ENCODE measurements around the gene ATAD2B. TPM values are rescaled to one million over a fixed set of nuclear protein-coding genes. Genes with fewer than 3 reads are reported as not detected.
"Not testable (repeated sequence)": the region's sequence is repeated elsewhere in the genome, so short reads cannot be mapped to it uniquely, and the experiment has no call there.

ATAD2B gene
- total RNA-seq, 1 experiment from 2014 or later, result 19.7 TPM

GRCh38 chr2:23782646-23783045 is 144.3 kb downstream of the ATAD2B start:
- intact Hi-C loops (cut with micrococcal nuclease; ENCODE audit: unreplicated experiment), result no loop called here
- CTCF ChIA-PET, result no interaction called here
- Mint-ChIP-seq H3K27me3 (ENCODE audit: unreplicated experiment) (no peaks in the 10 kb centered on the region), H3K27ac (ENCODE audit: unreplicated experiment) (no peak overlapping the region), H3K36me3 (ENCODE audit: insufficient read depth, unreplicated experiment) (peaks cover 15% of the 10 kb centered on the region), H3K9me3 (ENCODE audit: low read depth, unreplicated experiment) (no peaks in the 10 kb centered on the region), H3K4me1 (ENCODE audit: low read depth, unreplicated experiment) (no peaks in the 10 kb centered on the region), H3K4me3 (ENCODE audit: low read depth, unreplicated experiment) (no peak overlapping the region)
- TF ChIP-seq, protein P1, sequence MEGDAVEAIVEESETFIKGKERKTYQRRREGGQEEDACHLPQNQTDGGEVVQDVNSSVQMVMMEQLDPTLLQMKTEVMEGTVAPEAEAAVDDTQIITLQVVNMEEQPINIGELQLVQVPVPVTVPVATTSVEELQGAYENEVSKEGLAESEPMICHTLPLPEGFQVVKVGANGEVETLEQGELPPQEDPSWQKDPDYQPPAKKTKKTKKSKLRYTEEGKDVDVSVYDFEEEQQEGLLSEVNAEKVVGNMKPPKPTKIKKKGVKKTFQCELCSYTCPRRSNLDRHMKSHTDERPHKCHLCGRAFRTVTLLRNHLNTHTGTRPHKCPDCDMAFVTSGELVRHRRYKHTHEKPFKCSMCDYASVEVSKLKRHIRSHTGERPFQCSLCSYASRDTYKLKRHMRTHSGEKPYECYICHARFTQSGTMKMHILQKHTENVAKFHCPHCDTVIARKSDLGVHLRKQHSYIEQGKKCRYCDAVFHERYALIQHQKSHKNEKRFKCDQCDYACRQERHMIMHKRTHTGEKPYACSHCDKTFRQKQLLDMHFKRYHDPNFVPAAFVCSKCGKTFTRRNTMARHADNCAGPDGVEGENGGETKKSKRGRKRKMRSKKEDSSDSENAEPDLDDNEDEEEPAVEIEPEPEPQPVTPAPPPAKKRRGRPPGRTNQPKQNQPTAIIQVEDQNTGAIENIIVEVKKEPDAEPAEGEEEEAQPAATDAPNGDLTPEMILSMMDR (IDR thresholded peaks at IDR 0.05; ENCODE audit: unreplicated experiment), result no peak
- no TSS peak for BruUV-seq (replicated peaks)
- DNase-seq, result no peak

GRCh38 chr2:23782126-23782525 is 144.8 kb downstream of the ATAD2B start:
- TF ChIP-seq, protein P1 (IDR thresholded peaks at IDR 0.05; ENCODE audit: unreplicated experiment), result no peak
- Mint-ChIP-seq H3K27me3 (ENCODE audit: unreplicated experiment) (no peaks in the 10 kb centered on the region), H3K27ac (ENCODE audit: unreplicated experiment) (no peak overlapping the region), H3K36me3 (ENCODE audit: insufficient read depth, unreplicated experiment) (peaks cover 15% of the 10 kb centered on the region), H3K4me1 (ENCODE audit: low read depth, unreplicated experiment) (no peaks in the 10 kb centered on the region), H3K9me3 (ENCODE audit: low read depth, unreplicated experiment) (no peaks in the 10 kb centered on the region), H3K4me3 (ENCODE audit: low read depth, unreplicated experiment) (no peak overlapping the region)
- no peak for DNase-seq
- CTCF ChIA-PET, result no interaction called here
- BruUV-seq (replicated peaks), result no TSS peak
- intact Hi-C loops (cut with micrococcal nuclease; ENCODE audit: unreplicated experiment), result no loop called here

GRCh38 chr2:23780465-23780864 is 146.5 kb downstream of the ATAD2B start:
- CTCF ChIA-PET; DNase-seq; H3K27me3 Mint-ChIP-seq (ENCODE audit: unreplicated experiment); BruUV-seq (replicated peaks); H3K9me3 Mint-ChIP-seq (ENCODE audit: low read depth, unreplicated experiment); H3K4me3 Mint-ChIP-seq (ENCODE audit: low read depth, unreplicated experiment); H3K4me1 Mint-ChIP-seq (ENCODE audit: low read depth, unreplicated experiment); intact Hi-C loops (cut with micrococcal nuclease; ENCODE audit: unreplicated experiment); H3K27ac Mint-ChIP-seq (ENCODE audit: unreplicated experiment): not testable (repeated sequence)
- peaks cover 11% of the 10 kb centered on the region for H3K36me3 Mint-ChIP-seq (ENCODE audit: insufficient read depth, unreplicated experiment)

DNA sequence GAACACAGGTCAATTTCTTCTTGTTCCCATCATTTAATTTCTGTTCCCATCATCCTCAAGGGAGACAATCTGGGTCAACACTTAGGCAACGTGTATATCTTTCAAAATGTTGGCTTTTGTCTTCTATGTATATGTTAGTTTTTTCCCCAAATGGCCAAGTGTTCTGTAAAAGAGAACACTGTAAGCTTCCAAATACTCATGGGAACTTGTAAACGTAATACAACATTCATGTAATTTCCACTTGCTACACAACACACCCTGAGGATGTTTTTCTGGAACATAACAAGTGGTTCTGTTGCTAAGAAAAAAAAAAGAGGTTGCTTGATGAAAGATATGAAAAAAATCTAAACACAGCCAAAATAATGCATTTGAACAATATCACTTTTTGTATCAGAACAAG is 149.1 kb downstream of the ATAD2B start:
- Mint-ChIP-seq H3K4me3 (ENCODE audit: low read depth, unreplicated experiment) (no peak overlapping the region), H3K4me1 (ENCODE audit: low read depth, unreplicated experiment) (no peaks in the 10 kb centered on the region), H3K27me3 (ENCODE audit: unreplicated experiment) (no peaks in the 10 kb centered on the region), H3K36me3 (ENCODE audit: insufficient read depth, unreplicated experiment) (peaks cover 6% of the 10 kb centered on the region), H3K9me3 (ENCODE audit: low read depth, unreplicated experiment) (no peaks in the 10 kb centered on the region), H3K27ac (ENCODE audit: unreplicated experiment) (no peak overlapping the region)
- intact Hi-C loops (cut with micrococcal nuclease; ENCODE audit: unreplicated experiment), result no loop called here
- no peak for DNase-seq
- CTCF ChIA-PET, result no interaction called here
- BruUV-seq (replicated peaks), result no TSS peak
- TF ChIP-seq, protein P1 (IDR thresholded peaks at IDR 0.05; ENCODE audit: unreplicated experiment), result no peak

DNA sequence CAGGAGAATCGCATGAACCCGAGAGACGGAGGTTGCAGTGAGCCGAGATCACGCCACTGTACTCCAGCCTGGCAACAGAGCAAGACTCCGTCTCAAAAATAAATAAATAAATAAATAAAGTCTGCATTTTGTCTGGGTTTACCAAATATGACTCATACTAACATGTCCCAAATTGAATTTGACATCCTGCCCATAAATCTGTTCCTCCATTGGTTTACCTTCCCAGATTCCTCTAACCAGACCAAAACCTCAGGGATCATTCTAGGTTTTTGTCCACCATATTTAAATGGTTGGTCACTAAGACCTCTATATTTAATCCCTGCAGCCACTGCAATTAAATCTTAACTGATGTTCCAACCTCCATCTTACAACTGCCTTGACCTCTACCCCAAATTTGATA is 150.9 kb downstream of the ATAD2B start:
- TF ChIP-seq, protein P1 (IDR thresholded peaks at IDR 0.05; ENCODE audit: unreplicated experiment), result no peak
- intact Hi-C loops (cut with micrococcal nuclease; ENCODE audit: unreplicated experiment), result no loop called here
- no peak for DNase-seq
- no peaks in the 10 kb centered on the region for H3K36me3 Mint-ChIP-seq (ENCODE audit: insufficient read depth, unreplicated experiment)
- no peaks in the 10 kb centered on the region for H3K27me3 Mint-ChIP-seq (ENCODE audit: unreplicated experiment)
- no peaks in the 10 kb centered on the region for H3K9me3 Mint-ChIP-seq (ENCODE audit: low read depth, unreplicated experiment)
- H3K27ac Mint-ChIP-seq (ENCODE audit: unreplicated experiment), result no peak overlapping the region
- H3K4me3 Mint-ChIP-seq (ENCODE audit: low read depth, unreplicated experiment), result no peak overlapping the region
- CTCF ChIA-PET, result no interaction called here
- H3K4me1 Mint-ChIP-seq (ENCODE audit: low read depth, unreplicated experiment), result no peaks in the 10 kb centered on the region
- BruUV-seq (replicated peaks), result no TSS peak

Data from Calu3 (cell line).